Left lobe of liver (tissue), 2 donors: Measurements from ENCODE around the gene RAB28. TPM values are rescaled to one million over a fixed set of nuclear protein-coding genes. Genes with fewer than 3 reads are reported as not detected.
A peak's percentile ranks its signal among the peaks of the same experiment; 100 is the strongest.

Experiments
- ATAC-seq: fragments of 200-7000 bp; cut with Tn5 transposase; one replicate; pipeline ENCODE4 v1.9.1; 2020; ENCODE audit warnings: mild to moderate bottlenecking, moderate library complexity
- DNase-seq: peaks from one replicate; pipeline ENCODE4 v3.0.0-alpha.2; 2020; ENCODE audit warnings: low spot score
- total RNA-seq: library from RNA; stranded (reverse); gene quantifications from one replicate; pipeline ENCODE4 v1.2.1, GENCODE V29; 2021
- donor health status: DM: no; HTN: no; CAD: no; lungs with moderate emphysema.
- donor health status: DM: no; HTN: yes; CAD: no.

RAB28 gene
- total RNA-seq, 1 donor from 2014 or later, result 4.8 TPM

DNA sequence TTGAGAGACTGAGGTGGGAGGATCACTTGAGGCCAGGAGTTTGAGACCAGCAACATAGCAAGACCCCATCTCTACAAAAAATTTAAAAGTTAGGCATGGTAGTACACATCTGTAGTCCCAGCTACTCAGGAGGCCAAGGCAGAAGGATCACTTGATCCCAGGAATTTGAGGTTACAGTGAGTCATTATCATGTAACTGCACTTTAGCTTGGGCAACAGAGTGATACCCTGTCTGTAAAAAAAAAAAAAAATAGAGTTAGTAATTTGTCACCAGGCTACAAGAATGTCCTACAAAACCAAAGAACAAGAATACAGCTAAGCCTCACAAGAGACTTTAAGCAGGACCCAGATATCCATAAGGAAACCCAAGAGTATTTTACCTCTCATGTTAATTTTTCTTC, 27.0 kb upstream of the RAB28 start:
- no peak for DNase-seq
- ATAC-seq, result no peak

DNA sequence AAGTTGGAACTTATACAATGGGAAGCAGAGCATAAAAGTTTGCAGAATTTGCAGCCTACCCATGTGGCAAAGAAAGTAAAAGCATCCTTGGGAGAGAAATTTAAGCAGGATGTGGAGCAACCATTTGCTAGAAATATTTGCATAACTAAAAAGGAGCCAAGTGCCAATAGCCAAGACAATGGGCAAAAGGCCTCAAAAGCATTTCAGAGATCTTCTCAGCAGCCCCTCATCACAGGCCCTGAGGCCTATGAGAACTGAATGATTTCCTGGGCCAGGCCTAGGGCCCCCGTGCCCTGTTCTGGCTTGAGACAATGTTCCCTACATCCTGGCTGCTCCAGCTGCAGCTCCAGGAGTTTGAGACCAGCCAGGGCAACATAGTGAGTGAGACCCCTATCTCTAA, 25.3 kb upstream of the RAB28 start:
- ATAC-seq, result no peak
- no peak for DNase-seq

DNA sequence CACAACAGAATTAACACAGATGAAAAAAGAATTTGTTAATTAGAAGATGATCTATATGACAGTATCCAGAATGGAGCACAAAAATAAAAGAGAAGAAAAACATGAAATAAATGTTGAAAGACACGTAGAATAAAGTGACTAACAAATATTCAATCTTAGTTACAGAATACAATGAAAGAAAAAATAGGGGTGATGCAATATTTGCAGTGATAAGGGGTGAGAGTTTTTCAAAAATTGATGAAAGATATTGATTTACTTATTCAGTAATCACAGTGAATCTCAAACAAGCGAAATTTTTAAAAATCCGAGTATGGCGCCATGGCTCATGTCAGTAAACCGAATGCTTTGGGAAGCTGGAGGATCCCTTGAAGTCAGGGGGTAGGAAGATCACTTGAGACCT, 20.2 kb upstream of the RAB28 start:
- no peak for ATAC-seq
- DNase-seq, result no peak

DNA sequence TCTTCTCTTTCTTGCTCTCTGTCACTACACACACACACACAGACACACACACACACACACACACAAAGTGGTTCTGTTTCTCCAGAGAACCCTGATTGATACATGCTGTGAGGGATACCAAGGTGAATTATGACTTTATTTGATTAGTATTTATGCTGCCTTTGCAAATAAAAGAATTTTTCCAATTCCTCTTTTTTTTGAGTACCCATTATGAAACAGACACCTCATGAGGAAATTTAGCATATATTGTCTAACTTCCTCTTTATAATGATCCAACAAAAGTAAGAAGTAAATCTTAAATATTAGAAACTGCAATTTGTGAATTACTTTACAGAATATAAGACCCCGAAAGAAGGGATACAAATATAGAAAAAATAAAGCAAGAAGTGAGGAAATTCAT, 14.3 kb upstream of the RAB28 start:
- no peak for DNase-seq
- ATAC-seq, result no peak

GRCh38 chr4:13496605-13497004, 12.5 kb upstream of the RAB28 start:
- DNase-seq, result no peak
- ATAC-seq, result no peak

DNA sequence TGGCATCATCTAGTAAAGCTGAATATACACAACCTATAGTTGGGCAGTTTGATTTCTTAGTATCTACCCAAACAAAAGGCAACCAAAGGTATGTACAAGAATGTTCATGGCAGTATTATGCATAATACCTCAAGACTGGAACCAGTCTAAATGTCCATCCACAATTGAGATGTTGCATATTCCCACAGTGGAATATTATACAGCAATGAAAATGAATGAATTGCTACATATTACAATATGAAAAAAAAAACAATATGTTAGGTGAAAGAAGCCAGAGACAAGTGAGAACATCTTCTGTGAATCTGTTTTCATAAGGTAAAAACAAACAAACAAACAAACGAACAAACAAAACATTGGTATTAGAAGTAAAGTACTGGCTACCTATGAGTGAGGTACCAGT, 11.6 kb upstream of the RAB28 start:
- DNase-seq, result no peak
- no peak for ATAC-seq

DNA sequence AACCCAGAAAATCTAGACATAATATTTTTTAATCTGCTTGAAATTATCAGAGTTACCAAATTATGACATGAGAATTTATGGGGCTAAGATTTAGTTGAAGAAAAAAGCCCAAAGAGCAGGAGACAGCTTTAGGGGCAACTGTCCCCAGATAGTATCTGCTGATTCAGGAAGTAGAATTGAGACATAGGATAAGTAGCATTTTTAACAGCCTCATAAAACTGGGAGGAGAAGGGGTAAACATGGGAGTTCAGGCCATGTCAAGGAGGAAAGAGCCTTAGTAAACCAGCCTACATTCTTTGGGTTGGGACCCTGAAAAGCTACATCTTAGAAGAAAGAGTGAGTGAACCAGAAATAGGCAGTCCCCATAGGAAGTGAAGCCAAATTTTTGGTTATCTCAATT, 9.7 kb upstream of the RAB28 start:
- ATAC-seq (no peak), DNase-seq (no peak)

- no peak for DNase-seq
- ATAC-seq, result no peak
Observed at GRCh38 chr4:13492747-13493146, 8.6 kb upstream of the RAB28 start.

GRCh38 chr4:13484749-13485221, 645 bp upstream of the RAB28 start:
- peak; percentile 11 for ATAC-seq
- no peak for DNase-seq

DNA sequence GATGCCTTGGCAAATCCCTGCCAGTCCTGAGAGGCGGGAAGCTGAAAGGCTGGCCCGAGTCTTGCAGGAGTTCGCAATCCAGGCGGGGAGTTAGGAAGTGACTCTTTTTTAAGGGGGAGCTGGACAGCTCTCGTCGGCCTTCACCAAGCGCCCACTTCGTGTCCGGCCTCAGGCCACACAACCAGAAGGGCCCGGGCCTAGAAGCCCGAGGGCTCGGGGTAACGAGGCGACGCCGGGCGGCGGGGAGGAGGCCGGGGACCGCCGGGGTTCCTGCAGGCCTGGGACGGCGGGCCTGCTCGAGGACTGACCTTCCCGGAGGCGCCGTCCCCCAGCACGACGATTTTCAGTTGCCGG, 395 bp downstream of the RAB28 start:
- DNase-seq, result no peak
- ATAC-seq, result peak; percentile 41

DNA sequence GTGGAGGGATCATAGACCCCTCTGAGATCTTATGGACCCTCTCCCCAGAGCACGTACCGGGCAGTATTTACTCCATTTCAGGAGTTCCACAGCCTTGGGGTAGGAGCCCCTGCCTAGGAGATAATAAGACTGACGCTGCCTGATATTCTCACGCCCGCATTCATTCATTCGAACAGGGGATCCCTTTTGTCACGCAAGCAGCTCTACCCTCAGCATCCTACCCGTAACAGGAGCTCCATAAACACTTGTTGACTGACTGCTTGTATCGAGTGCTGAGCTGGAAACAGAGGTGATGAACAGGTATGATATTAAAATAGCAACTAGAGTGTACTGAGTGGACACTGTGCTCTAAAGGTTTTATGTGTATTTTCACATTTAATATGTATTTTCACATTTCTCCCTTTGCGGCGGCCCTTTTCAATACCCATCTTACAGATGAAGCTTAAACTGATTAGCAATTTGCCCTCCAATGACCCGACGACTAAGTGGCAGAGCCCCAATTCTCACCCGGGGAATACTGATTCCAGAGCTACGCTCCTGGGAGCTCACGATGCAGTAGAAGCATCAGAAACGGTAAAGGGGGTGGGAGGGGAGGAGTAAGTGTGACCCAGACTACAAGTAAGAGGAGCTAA, 888 bp downstream of the RAB28 start:
- DNase-seq (peak; percentile 44), ATAC-seq (no peak)

DNA sequence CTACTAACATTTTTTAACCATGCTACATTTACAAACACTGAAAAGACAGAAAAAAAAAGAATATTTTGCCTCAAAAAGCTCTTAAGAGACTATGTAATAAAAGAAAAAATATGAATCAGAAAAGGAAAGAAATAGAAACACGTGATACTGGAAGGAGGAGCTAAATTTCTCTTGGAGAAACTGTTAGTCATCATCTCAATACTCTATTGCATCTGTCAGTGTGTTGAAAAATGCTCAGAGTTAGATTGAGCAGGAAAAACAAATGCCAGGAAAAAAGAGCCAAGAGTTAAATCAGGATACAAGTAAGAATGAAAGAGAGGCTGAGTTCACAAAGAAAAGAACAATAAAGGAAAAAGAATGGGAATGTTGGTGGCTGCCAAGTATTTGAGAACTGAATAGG, 2.6 kb downstream of the RAB28 start:
- no peak for DNase-seq
- ATAC-seq, result no peak

DNA sequence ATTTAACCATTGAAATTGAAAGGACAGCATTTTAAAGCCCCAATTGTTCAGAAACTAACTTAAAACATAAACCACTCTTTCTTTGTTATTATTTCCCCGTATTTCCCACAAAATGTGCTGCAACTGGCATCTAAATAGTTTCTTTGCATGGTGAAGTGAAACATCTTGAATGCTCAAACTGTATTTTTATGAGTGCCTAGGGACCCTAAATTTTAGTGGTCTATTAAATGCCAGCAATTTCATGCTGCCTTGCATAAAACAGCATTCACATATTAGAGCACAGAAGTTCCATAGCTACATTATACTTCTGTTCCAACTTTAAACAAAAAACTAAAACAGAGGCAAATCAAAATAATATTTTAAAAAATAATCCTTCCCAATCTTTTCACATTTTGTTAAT, 5.4 kb downstream of the RAB28 start:
- no peak for DNase-seq
- no peak for ATAC-seq

- DNase-seq, result no peak
- no peak for ATAC-seq
Observed at GRCh38 chr4:13478131-13478530, 6.0 kb downstream of the RAB28 start.

DNA sequence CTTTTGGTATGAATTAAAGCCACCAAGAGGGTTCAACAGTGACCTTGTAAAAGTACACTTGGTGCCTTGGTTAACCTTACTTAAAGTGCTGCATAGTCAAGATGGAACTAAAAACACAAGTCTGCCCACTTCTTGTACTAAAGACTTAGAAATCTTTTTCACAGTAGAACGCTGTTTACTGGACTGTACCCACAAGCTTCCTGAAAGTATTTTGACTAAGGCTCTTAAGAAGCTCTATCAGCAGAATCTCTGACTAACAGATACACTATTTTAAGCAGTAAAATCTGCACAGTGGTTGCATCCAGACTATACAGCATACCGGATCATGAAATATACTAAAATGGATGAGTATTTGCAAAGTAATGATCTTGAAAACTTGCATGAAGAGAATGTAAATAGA, 7.2 kb downstream of the RAB28 start:
- ATAC-seq, result no peak
- no peak for DNase-seq

DNA sequence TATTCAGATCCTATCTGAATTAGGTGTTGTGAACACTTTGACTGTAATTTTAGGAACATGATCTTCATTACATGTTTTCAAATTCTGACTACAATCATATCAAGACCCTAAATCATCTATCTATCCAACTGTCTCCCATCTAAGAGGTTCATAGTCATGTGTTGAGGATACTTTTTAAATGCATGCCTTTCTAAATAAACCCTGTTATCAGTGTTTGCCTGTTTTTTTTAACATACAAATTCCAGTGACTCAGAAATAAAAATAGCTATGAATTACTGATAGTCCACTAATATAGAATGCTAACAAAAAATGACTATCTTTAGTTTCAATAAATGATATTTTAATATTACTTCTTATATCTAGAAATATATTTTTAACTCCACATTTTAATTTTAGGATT, 8.0 kb downstream of the RAB28 start:
- DNase-seq, result no peak
- ATAC-seq, result no peak

DNA sequence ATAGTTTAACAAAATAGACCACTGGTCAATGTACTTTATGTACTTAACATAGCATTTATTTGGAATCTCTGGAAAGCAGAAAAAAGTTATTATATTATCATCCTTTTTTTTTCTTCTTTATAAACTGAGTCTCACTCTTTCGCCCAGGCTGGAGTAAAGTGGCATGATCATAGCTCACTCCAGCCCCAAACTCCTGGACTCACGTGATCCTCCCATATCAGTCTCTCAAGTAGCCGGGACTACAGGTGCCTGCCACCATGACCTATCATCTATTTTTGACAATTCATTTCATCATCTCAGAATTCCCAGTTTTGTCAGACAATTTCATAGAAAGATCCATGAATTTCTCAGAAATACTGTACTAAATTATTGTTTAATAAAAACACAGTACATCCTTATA, 12.7 kb downstream of the RAB28 start:
- ATAC-seq, result no peak
- no peak for DNase-seq

DNA sequence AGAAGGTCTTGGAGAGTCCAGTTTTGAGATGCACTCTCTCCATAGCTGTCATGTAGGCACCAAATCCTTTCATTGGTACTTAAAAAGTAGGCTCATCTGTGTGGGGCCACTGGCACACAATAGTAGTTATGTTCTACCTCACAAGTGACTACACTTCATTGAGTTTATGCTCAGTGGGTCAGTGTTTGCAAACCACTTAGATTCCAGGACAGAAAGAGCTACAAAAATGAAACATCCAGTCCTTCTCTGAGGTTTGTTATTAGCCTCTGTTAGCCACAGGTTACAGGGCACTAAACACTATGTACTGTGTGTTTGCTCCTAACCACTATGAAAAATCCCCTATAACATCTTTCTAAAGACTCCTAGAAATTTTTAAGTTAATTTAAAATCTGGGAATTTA, 13.8 kb downstream of the RAB28 start:
- ATAC-seq, result no peak
- DNase-seq, result no peak

GRCh38 chr4:13464973-13465372, 19.2 kb downstream of the RAB28 start:
- DNase-seq (no peak), ATAC-seq (no peak)

GRCh38 chr4:13464543-13464942, 19.6 kb downstream of the RAB28 start:
- no peak for ATAC-seq
- DNase-seq, result no peak

DNA sequence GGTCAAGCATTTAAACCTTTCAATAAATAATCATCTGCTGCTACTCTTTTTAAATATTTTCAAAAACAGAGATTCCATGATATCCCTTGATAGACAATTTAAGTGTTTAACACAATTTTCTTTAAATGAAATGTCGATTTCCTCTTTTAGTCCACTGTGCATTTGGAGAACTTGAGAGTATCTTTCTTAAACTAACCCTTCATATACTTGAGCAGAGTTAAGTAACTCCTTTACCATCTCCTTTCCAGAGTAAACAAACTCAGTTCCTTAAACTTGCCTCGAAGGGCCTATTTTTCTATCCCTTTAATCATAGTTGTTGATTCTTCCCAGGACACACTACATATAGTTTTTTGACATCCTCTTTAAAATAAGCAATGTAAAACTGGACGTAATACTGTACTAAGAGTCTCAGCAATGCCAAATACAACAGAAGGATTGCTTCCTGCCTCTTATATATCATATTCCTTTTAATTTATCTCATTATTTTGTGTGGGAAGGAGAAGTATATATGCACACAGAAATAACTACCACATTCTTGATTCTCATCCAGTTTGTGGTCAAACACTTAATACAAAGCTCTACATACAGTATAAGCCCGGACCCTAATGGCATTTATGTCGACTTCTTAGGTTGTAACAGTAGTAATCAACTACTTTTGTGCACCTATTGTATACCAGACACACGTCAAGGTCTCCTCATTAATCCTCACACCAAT, 22.8 kb downstream of the RAB28 start:
- DNase-seq (no peak), ATAC-seq (no peak)

DNA sequence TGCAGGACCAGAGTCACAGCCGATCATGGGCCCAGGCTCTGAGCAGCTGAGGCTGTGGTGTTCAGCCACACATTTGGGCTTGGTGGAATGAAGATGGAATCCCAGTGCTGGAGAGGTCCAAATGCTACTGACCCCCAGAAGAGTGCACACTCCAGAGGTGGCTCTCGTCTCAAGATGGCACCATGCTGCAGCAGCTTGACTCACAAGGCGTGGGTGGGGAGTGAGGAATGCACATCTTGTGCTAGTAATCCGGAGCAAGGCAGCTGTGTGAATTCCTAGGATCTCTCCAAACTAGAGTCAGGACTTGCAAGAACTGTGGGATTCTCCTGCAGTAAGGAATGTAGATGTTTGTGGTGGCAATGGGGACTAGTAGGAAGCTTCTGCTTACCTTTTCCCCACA, 28.7 kb downstream of the RAB28 start:
- DNase-seq (no peak), ATAC-seq (no peak)

DNA sequence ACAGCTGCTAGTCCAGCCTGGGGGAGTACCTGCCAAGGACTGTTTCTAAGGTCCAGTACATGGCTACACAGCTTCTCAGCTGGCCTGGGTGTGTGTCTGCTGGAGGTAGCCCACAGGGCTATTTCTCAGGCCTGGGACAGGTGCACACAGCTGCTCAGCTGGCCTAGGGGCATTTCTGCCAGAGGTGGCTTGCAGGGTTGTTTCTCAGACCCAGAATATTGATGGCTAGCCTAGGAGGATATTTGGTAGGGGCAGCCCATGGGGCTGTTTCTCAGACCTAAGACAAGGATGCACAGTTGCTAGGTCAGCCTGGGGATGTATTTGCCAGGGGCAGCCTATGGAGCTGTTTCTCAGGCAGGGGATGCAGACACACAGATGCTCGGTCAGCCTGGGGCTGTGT, 29.4 kb downstream of the RAB28 start:
- ATAC-seq (no peak), DNase-seq (no peak)
